Body of pancreas (tissue), 4 donors: ENCODE measurements around the gene FAM228A.

Experiments used
- POLR2A ChIP-seq, 3 donors: fragments of 450-650 bp; IDR thresholded peaks; one replicate each; pipeline ENCODE4 v1.6.1; 2016; ENCODE audit warnings: antibody characterized with exemption in 3 of 3, mild to moderate bottlenecking in 2 of 3
- TF ChIP-seq, protein P1 (sequence below), 7 experiments: fragments of 450-650 bp in 4 of 7; fragments of 200-600 bp in 3 of 7; sonication (generic) in 3 of 7; IDR thresholded peaks; one replicate each; pipeline ENCODE4 v1.5.1; 2016 to 2019; ENCODE audit warnings: antibody characterized with exemption in 7 of 7

DNA sequence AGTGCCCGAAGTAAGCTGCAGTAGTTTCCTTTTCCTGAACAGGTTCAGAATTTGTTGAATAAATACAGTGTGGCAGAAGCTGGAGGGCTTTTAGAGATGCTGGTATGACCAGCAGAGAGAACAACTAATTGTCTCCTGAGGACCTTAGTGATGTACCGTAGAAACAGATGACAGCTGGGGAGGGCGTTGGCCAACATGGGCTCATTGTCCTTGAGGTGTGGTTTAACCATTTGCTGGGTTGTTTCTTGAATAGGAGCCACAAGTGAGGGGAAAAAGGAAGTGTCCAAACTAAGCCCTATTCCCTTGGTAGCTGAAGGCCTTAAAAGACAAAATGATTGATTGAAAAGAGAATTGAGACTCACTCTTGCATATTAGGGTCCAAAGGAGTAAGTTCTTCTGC, 11.7 kb upstream of the FAM228A start:
- TF ChIP-seq, protein P1, sequence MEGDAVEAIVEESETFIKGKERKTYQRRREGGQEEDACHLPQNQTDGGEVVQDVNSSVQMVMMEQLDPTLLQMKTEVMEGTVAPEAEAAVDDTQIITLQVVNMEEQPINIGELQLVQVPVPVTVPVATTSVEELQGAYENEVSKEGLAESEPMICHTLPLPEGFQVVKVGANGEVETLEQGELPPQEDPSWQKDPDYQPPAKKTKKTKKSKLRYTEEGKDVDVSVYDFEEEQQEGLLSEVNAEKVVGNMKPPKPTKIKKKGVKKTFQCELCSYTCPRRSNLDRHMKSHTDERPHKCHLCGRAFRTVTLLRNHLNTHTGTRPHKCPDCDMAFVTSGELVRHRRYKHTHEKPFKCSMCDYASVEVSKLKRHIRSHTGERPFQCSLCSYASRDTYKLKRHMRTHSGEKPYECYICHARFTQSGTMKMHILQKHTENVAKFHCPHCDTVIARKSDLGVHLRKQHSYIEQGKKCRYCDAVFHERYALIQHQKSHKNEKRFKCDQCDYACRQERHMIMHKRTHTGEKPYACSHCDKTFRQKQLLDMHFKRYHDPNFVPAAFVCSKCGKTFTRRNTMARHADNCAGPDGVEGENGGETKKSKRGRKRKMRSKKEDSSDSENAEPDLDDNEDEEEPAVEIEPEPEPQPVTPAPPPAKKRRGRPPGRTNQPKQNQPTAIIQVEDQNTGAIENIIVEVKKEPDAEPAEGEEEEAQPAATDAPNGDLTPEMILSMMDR (IDR thresholded peaks at IDR 0.05) = no peak
- TF ChIP-seq POLR2A (IDR thresholded peaks at IDR 0.05) = no peak
